ENCODE results near the gene HIGD1C. TPM values are rescaled to one million over a fixed set of nuclear protein-coding genes. Genes with fewer than 3 reads are reported as not detected.

The HIGD1C gene
- total and polyA plus RNA-seq, 12 donors: not detected

DNA sequence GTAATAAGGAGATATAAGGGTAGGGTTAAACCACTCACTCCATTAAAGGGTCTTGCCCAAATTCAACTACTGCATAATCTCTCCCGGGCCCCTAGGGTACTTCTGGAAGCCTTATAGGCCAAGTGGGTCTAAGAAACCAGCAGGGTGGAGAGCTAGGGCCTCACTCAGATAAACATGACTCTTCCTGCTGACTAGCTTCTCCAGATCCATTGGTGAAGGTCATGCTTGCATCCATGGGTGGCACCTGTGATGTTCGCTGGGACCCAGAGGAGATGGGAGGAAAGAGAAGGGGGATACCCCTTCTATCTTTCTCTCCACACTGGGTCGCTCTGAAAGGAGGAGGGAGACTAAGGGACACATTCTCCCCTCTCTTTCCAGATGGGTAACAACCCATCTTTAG is 36.1 kb upstream of the HIGD1C start:
- Histone ChIP-seq H3K4me1 (replicated peaks in 1 of 2) (peaks cover 0 to 1% of the 10 kb centered on the region in 2 donors), H3K36me3 (replicated peaks in 1 of 2) (no peaks in the 10 kb centered on the region), H3K9me3 (replicated peaks in 1 of 3) (peaks cover 0 to 10% (median 0%) of the 10 kb centered on the region in 3 donors), H3K27ac (no peak overlapping the region), H3K4me3 (no peak overlapping the region), H3K27me3 (no peaks in the 10 kb centered on the region)
- intact Hi-C loops (cut with DNase I): no loop called here
- 69 to 89% (median 80%) methylated on average over 2 to 3 of the region's 3 CpGs for WGBS, 4 donors
- no peak for DNase-seq
- TF ChIP-seq, protein P1, sequence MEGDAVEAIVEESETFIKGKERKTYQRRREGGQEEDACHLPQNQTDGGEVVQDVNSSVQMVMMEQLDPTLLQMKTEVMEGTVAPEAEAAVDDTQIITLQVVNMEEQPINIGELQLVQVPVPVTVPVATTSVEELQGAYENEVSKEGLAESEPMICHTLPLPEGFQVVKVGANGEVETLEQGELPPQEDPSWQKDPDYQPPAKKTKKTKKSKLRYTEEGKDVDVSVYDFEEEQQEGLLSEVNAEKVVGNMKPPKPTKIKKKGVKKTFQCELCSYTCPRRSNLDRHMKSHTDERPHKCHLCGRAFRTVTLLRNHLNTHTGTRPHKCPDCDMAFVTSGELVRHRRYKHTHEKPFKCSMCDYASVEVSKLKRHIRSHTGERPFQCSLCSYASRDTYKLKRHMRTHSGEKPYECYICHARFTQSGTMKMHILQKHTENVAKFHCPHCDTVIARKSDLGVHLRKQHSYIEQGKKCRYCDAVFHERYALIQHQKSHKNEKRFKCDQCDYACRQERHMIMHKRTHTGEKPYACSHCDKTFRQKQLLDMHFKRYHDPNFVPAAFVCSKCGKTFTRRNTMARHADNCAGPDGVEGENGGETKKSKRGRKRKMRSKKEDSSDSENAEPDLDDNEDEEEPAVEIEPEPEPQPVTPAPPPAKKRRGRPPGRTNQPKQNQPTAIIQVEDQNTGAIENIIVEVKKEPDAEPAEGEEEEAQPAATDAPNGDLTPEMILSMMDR (IDR thresholded peaks at IDR 0.05): no peak

DNA sequence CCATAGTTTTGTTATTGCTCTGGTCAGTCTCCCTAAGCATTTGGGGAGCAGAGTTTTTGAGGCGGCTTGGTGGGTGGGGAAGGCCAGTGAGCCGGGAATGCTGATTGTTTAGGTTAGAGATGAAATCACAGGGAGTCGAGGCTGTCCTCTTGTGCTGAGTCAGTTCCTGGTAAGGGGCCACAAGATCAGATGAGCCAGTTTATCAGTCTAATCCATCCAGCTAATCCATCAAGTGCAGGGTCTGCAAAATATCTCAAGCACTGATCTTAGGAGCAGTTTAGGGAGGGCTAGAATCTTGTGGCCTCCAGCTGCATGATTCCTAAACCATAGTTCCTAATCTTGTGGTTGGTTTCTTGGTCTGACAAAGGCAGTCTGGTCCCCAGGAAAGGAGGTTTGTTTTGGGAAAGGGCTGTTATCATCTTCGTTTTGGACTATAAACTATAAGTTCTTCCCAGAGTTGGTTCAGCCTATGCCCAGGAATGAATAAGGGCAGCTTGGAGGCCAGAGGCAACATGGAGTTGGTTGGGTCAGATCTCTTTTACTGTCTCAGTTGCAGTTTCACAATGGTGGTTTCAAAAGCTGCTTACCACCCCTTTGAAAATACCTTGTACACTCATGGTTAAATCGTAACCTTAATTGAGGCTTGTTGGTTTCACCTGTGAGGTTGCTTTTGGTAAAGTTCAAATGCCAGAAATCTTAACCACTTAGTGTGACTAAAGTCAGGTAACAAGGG is 33.6 kb upstream of the HIGD1C start:
- Histone ChIP-seq H3K36me3 (replicated peaks in 1 of 2) (no peaks in the 10 kb centered on the region), H3K4me3 (no peak overlapping the region), H3K27ac (no peak overlapping the region), H3K4me1 (replicated peaks in 1 of 2) (peaks cover 15 to 26% of the 10 kb centered on the region in 2 donors), H3K9me3 (replicated peaks in 1 of 3) (no peaks in the 10 kb centered on the region), H3K27me3 (no peaks in the 10 kb centered on the region)
- intact Hi-C loops (cut with DNase I): no loop called here
- 81 to 86% (median 84%) methylated on average over 5 of the region's 5 CpGs for WGBS, 4 donors
- no peak for DNase-seq
- TF ChIP-seq POLR2A (IDR thresholded peaks at IDR 0.05): no peak
- TF ChIP-seq, protein P1 (IDR thresholded peaks at IDR 0.05): no peak

- intact Hi-C loops (cut with DNase I): no loop called here
- Histone ChIP-seq H3K4me3 (peak overlapping the region in 1 of 4 donors; percentile 30), H3K27ac (peak overlapping the region; percentile 18 to 94 (median 88)), H3K27me3 (no peaks in the 10 kb centered on the region), H3K4me1 (replicated peaks in 1 of 2) (peaks cover 22 to 35% of the 10 kb centered on the region in 2 donors), H3K9me3 (replicated peaks in 1 of 3) (no peaks in the 10 kb centered on the region), H3K36me3 (replicated peaks in 1 of 2) (no peaks in the 10 kb centered on the region)
- 4 to 14% (median 8%) methylated on average over 3 of the region's 3 CpGs for WGBS, 4 donors
- TF ChIP-seq POLR2A (IDR thresholded peaks at IDR 0.05): peak in 1 of 2 donors; percentile 21
- TF ChIP-seq, protein P1 (IDR thresholded peaks at IDR 0.05): no peak
- DNase-seq: peak in 2 of 7 donors; percentile 26 to 34
These were observed 29.5 kb upstream of the HIGD1C start for GRCh38 chr12:50922820-50923219.

GRCh38 chr12:50923361-50924130 is 28.8 kb upstream of the HIGD1C start:
- no peaks in the 10 kb centered on the region for H3K9me3 ChIP-seq (replicated peaks in 1 of 3)
- H3K27me3 ChIP-seq: no peaks in the 10 kb centered on the region
- intact Hi-C loops (cut with DNase I): no loop called here
- peak overlapping the region in 2 of 4 donors; percentile 70 to 91 for H3K4me3 ChIP-seq
- DNase-seq: peak in 1 of 7 donors; percentile 7
- H3K27ac ChIP-seq: peak overlapping the region; percentile 84 to 94 (median 88)
- WGBS, 4 donors: 10 to 16% (median 14%) methylated on average over 8 of the region's 8 CpGs
- H3K4me1 ChIP-seq (replicated peaks in 1 of 2): peaks cover 30 to 42% of the 10 kb centered on the region in 2 donors
- no peak for TF ChIP-seq POLR2A (IDR thresholded peaks at IDR 0.05)
- no peaks in the 10 kb centered on the region for H3K36me3 ChIP-seq (replicated peaks in 1 of 2)

Measured in adrenal gland (tissue), 12 donors.